Mesenteric fat pad (tissue), 1 donor: ENCODE measurements around the gene FBXL14. TPM values are rescaled to one million over a fixed set of nuclear protein-coding genes. Genes with fewer than 3 reads are reported as not detected.
A peak's percentile ranks its signal among the peaks of the same experiment; 100 is the strongest.
"Not testable (repeated sequence)": the region's sequence is repeated elsewhere in the genome, so short reads cannot be mapped to it uniquely, and the experiment has no call there.

Experiments
- DNase-seq: peaks from one replicate; pipeline ENCODE4 v3.0.0-alpha.2; 2020; ENCODE audit warnings: low spot score
- total RNA-seq: library from RNA; stranded (reverse); fragmentation: NEBNext Ultra II Directional; extraction: Animal tissue kit (Norgen Biotek cat#: 25700); gene quantifications from one replicate; pipeline ENCODE4 v1.2.1, GENCODE V29; 2021
- donor health status: DM: yes; HTN: yes; CAD: no.

FBXL14 gene
- total RNA-seq, 1 donor from 2014 or later = 8.4 TPM

- no peak for DNase-seq
Observed at GRCh38 chr12:1620092-1620491, 25.7 kb upstream of the FBXL14 start.

DNA sequence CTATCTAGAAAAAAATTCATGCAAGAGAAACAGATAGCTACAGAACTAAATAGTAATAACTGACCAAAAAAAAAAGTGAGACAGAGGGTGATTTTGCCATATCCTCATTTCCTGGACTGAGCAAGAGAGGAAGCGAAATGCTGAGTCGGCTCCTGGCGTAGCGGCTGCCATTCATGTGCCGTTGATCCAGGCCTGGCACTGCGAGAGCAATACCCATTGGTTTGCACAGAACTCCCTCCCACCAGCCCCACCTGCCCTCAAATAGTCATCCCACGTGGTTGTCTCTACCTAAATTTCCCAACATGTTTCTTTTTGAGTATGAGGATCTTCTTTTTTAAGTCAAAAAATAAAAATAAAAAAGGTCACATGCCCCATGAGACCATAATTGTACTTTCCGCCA, 25.2 kb upstream of the FBXL14 start:
- DNase-seq = no peak

- DNase-seq = no peak
Observed at GRCh38 chr12:1619159-1619558, 24.8 kb upstream of the FBXL14 start.

DNA sequence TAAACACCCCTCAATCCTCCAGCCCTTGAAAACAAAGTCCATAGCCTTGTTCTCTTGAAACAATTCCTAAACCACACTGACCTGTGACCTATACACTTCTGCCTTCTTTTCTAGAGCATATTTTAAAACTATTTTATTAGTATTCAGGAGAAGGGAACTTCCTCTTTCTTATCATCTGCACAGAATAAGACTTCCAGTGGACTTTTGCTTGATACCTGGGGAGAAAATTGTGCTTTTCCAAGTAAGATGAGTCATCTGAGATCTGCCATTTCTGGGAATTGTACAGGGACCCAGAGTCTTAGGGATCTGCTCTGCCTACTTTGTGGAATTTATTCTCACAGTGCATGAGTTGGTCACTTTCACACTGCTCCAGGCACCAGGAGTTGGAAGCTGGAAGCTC, 24.1 kb upstream of the FBXL14 start:
- DNase-seq = no peak

- no peak for DNase-seq
Observed at GRCh38 chr12:1616233-1617066, 22.1 kb upstream of the FBXL14 start.

DNA sequence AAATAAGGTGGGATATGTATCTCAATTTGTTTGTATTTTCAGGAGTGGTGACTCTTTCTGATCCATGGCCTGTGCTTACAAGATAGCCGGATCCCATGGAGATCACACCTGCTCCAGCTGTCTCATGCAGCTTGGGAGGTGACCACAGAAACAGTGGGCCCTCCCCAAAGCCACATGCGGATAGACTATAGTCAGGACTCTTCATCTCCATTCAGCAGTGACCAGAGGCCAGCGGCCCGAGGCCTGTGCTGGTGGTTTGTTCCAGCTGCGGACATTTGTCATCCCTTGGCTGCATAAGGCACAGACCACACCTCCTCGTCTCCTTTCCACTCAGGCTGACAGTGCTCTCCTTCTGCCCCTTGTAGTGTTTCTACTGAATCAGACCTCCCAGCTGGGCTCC, 20.0 kb upstream of the FBXL14 start:
- DNase-seq = no peak

DNA sequence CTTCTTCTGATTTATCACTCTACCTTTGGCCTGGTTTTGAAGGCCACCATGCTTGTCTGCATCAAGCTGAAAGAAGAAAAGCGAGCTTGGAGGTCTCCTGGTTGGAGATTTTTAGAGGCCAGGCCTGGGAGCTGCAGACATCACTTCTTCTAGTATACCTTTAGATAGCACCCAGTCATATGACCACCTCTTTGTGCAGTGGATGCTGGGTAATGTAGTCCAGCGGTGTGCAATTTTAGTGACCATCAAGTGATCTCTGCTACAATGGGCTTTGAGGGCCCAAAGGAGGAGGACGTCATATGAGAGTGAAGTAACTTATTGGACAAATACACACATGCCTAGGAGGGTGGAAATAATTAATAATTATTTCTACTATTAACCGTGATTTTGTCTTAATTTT, 19.5 kb upstream of the FBXL14 start:
- no peak for DNase-seq

DNA sequence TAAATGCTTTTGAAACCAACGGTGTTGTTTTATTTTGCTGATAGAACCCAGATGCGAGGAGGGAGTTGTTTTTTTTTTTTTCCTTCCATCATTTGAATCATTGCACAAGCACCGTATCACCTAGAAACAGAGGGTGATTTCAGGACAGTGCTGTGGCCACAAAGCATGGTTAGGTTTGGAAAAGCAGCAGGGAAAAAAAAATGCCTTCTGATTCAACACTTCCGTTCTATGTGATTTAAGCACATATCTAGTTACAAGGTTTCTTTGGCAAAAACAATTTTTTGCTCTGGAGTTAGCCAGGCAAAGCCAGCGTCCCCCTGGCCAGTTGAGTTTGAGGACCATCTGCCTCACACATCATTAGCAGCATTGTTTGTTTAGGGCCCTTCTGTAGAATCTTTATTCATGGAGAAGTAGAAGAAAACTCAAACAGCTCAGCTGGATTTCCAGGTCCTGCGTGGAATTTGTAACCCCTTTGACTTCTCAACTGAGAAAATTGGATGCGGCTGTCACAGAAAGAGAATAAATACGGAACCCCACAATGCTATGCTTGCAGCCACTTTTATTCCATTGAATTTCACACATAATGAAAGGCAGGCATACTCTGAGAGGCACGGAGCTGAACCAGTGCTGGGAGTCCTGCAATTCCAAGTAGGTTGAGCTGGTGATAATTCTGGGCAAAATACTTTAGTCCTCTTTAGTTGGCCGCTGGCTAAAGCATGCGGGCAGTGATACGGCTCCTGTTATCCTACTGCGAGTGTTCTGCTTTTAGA, 17.6 kb upstream of the FBXL14 start:
- no peak for DNase-seq

DNA sequence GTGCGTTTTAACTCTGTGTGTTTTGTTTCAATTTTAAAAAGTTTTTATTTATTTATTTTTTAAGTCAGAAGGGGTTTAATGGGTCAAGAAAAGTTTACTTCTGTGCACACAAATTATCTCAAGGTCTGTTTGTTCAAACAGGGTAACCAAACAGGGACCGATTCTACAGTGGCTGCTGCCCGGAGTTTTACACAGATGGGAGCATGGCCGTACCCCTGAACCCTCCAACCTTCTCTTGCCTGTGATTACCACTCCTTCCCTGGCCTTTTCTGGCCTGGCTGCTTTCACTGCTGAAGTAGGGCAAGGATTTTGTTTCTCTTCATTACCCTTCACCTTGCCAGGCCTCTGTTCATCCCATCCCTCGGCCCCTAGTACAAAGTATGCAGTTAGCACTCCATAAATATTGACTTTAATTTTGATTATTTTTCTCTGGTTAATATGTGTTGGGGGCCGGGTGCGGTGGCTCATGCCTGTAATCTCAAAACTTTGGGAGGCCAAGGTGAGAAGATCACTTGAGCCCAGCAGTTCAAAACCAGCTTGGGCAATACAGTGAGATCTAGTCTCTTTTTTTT, 15.8 kb upstream of the FBXL14 start:
- no peak for DNase-seq

DNA sequence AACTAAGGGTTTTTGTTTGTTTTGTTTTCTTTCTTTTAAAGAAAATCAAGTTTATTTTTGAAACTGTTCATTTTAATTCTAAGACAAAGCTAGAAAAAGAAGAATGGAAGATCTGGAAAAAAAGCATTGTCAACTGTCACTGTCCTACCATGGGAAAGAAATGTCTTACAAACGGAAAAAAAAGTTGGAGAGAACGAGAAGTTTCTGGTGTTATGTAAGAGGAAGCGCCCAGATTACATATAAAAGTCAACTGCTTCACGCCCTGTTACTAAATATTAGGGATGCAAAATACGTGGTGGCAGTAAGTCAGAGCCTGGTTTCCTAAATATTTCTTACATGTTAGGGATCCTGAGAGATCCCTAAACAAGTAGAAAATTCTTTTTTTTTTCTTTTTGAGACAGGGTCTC, 14.3 kb upstream of the FBXL14 start:
- no peak for DNase-seq

DNA sequence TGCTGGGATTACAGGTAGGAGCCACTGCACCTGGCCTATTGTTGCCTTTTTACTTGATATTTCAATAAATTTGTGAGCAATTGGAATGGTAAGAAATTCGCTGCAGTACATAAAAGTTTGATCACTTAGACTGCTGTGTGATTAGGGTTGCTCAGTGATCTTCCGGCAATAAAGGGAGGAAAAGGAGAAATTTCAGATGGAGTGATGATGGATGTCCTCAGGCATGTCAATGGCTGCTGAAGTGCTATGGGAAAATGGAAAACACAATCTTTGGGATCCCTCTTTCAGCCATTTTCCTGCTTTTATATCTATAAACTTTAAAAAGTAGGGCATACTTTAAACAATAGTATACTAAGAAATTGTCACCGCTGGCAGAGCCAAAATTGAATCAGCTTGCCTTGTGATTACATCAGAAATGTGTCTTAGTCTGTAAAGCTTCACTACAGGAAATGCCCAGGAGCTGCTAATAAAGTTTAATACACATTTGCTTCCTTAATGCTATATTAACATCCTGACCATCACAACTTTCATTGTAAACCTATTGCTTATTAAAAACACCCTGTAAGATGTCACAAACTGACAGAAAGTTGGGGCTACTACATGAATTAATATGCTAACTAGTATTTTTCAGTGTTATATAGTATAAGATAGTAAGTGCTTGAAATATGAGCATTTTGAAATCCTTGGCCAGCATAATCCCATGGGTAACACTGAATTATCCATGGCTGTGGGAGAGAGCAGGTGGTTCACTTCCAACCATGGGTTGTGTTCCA, 13.7 kb upstream of the FBXL14 start:
- no peak for DNase-seq

DNA sequence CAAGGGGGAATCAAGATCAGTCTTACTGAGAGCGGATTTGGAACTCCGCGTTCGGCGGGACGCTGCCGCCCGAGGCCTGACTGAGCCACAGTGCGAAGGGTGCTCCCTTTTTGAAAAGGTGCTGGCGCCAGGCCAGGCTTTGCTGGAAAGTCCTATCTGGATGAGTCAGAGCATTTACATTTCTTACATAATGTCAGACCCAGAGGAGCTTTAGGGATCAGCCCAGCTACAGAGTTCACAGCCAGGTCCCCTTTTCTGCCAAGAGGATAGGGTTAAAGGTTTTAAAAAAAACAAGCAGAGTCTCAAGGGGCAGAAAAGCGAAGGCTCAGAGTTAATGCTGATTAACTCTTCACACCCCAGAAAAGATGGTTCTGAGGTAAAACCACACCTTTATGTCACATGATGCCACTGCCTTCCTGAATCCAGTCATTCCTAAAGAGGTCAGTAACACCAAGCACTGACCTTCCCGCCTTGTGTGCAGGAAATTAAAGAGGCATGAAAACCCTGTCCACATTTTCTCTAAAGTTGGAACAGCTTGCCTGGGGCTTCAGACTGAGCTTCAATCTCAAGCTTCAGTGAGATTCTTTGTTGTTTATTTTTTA, 11.7 kb upstream of the FBXL14 start:
- peak; percentile 97 for DNase-seq

DNA sequence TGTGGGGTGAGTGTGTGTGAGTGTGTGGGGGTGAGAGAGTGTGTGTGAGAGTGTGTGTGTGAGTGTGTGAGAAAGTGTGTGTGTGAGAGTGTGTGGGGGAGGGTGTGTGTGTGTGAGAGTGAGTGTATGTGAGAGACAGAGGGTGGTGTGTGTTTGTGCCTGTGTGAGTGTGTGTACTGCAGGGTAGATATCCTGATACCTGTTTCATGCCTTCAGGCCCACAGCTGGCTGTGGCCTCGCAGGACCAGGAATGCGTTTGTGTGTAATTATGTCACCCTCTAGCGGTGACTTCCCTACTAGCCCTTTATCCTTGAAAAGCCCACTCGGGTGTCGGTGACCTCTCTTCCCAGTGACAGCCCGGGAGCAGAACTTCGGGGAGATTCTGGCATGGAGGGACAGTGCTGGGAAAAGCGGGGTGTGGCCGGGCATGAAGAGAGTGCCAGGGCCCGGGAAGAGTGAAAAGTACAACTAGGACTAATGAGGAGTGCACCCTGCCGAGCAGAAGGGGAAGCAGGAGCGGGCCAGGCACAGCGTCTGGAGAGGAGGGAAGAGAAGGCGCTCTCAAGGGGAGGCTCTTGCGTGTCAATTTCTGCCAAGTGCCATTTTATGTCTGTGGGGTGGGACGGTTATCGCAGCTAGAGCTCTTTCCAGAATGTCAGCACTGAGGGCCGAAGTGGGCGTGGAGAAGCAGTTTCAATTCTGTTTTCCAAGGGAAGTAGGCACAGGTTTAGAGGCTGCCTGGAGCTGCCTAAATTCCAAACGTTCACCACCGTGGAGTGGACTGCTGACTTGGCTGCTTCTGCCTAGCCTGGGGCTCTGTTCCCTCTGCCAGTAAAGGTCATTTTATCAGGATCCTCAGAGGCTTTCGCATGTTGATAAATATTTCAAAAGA, 11.0 kb upstream of the FBXL14 start:
- no peak for DNase-seq

- DNase-seq = no peak
Observed at GRCh38 chr12:1604464-1604863, 10.1 kb upstream of the FBXL14 start.

GRCh38 chr12:1603269-1603993, 9.1 kb upstream of the FBXL14 start:
- no peak for DNase-seq

DNA sequence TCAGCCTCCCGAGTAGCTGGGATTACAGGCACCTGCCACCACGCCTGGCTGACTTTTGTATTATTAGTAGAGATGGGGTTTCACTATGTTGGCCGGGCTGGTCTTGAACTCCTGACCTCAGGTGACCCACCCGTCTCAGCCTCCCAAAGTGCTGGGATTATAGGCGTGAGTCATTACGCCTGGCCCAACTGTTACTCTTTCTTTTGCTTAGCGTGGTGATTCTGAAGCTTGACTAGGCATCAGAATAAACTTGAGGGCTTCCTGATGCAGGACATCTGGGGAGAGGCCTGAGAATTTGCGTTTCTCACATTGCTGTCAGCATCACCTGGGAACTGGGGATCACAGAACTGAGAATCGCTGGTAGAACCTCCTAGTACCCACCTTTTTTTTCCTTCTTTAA, 8.3 kb upstream of the FBXL14 start:
- not testable (repeated sequence) for DNase-seq

- DNase-seq = no peak
Observed at GRCh38 chr12:1598757-1599156, 4.4 kb upstream of the FBXL14 start.

DNA sequence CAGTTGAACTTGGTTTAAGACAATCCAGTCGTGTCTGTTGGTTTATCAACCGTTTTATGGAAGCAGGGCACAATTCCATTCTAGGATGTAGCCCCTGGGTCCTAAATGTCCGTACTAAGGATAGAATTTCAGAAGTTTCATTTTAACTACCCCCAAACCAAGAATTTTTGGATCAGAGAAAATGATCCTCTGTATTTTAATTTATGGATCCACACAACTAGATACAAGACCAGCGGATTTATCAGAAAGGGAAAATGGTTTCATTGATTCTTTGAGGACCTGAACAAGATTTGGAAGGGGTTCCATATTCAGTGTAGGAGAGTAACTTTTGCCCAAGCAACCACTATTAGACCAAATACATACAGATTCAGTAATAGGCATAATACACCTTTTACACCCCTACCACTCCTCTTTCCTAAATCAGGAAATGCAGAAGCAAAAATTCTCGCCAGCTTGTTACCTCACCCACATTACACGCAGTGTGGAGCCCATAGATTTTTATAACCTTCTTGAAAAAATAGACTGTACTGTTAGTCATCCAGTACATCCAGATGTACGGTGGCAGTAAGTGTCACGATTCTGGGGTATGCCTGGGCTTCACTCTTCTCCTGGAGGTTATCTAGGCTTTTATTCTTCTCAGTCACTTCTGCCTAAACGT, 1.4 kb upstream of the FBXL14 start:
- DNase-seq = no peak

GRCh38 chr12:1595026-1595561, 713 bp upstream of the FBXL14 start:
- no peak for DNase-seq
